ENCODE results near the gene SLC39A9. TPM values are rescaled to one million over a fixed set of nuclear protein-coding genes. Genes with fewer than 3 reads are reported as not detected.

Gene SLC39A9
- total RNA-seq, 1 experiment from 2014 or later, result 80.2 TPM

DNA sequence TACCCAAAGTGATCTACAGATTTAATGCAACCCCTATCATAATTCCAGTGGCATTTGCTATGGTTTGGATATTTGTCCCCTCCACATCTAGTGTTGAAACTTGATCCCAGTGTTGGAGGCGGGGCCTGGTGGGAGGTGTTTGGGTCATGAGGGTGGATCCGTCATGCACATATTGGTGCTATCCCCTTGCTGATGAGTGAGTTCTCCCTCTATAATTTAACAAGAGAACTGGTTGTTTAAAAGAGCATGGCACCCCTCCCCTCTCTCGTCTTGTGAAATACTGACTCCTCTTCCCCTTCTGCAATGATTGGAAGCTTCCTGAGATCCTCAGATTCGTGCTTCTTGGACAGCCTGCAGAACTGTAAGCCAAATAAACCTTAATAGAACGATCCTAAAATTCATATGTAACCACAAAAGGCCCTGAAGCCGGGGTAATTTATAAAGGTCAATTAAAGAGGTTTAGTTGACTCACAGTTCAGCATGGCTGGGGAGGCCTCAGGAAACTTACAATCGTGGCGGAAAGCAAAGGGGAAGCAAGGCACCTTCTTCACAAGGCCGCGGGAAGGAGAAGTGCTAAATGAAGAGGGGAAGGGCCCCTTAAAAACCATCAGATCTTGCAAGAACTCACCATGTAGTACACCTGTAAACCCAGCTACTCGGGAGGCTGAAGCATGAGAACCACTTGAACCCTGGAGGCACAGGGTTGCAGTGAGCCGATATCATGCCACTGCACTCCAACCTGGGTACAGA lies 41.2 kb downstream of the SLC39A9 start:
- H3K9ac ChIP-seq (ENCODE audit: low read length), result no peak overlapping the region
- H3K9me3 ChIP-seq (ENCODE audit: control insufficient read depth in 1 of 2, insufficient read depth in 1 of 2, low read depth in 1 of 2, low read length in 2 of 2), result no peaks in the 10 kb centered on the region
- ChIA-PET POLR2A (no interaction called here), CTCF (interaction anchor here (1.5 kb wide), 1 partner anchor 20 kb away, joined by 3 read pairs; no protein-coding TSS in a partner anchor), RAD21 (ENCODE audit: low non-redundant PET in 1 of 2, low total read pairs in 2 of 2, uncharacterized antibody in 2 of 2, unreplicated experiment in 2 of 2) (no interaction called here)
- BruUV-seq (replicated peaks), result no TSS peak
- peaks cover 0 to 5% of the 10 kb centered on the region in 2 experiments; a peak in 1 of 4 replicates for H3K36me3 ChIP-seq (ENCODE audit: control insufficient read depth in 1 of 2, insufficient read depth in 2 of 2, low read length in 2 of 2)
- no peak overlapping the region for H3K4me2 ChIP-seq (ENCODE audit: low read length)
- no peak for DNase-seq (ENCODE audit: low read depth, low spot score)
- H3K27me3 ChIP-seq (ENCODE audit: insufficient read depth, low read length), result no peaks in the 10 kb centered on the region
- intact Hi-C loops (cut with micrococcal nuclease), result no loop called here
- peaks cover 0 to 6% of the 10 kb centered on the region in 2 experiments; a peak in 2 of 4 replicates for H3K4me1 ChIP-seq (ENCODE audit: control insufficient read depth in 1 of 2, insufficient read depth in 2 of 2, low read length in 2 of 2)
- H3K79me2 ChIP-seq (ENCODE audit: insufficient read depth, low read length), result peaks cover 56% of the 10 kb centered on the region
- no peaks in the 10 kb centered on the region for H3K9me2 ChIP-seq (ENCODE audit: insufficient read depth)
- 0 out of 2 replicates have a peak, but pooled peaks cover 8% of the 10 kb centered on the region for H4K20me1 ChIP-seq (ENCODE audit: insufficient read depth)
- no peak; the same call in 1 of the 2 replicates for ATAC-seq
- H3K4me3 ChIP-seq (replicated peaks in 1 of 2; ENCODE audit: low read depth in 1 of 2, low read length in 2 of 2), result no peak overlapping the region
- no peak overlapping the region for H3K27ac ChIP-seq (ENCODE audit: low read depth, low read length)
- no peak overlapping the region for H2AFZ ChIP-seq (ENCODE audit: low read depth, low read length, poor library complexity, severe bottlenecking)
- TF ChIP-seq JUND (IDR thresholded peaks at IDR 0.05), result no peak
- TF ChIP-seq ZFX (IDR thresholded peaks at IDR 0.05), result no peak
- TF ChIP-seq POLR2A (IDR thresholded peaks at IDR 0.05; ENCODE audit: borderline replicate concordance, extremely low read depth, insufficient read depth, insufficient read length), result no peak
- TF ChIP-seq, protein P1, sequence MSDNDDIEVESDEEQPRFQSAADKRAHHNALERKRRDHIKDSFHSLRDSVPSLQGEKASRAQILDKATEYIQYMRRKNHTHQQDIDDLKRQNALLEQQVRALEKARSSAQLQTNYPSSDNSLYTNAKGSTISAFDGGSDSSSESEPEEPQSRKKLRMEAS (IDR thresholded peaks at IDR 0.05), result no peak
- no peak for TF ChIP-seq FOSL1 (IDR thresholded peaks at IDR 0.05; ENCODE audit: low read depth)
- TF ChIP-seq, protein P2, sequence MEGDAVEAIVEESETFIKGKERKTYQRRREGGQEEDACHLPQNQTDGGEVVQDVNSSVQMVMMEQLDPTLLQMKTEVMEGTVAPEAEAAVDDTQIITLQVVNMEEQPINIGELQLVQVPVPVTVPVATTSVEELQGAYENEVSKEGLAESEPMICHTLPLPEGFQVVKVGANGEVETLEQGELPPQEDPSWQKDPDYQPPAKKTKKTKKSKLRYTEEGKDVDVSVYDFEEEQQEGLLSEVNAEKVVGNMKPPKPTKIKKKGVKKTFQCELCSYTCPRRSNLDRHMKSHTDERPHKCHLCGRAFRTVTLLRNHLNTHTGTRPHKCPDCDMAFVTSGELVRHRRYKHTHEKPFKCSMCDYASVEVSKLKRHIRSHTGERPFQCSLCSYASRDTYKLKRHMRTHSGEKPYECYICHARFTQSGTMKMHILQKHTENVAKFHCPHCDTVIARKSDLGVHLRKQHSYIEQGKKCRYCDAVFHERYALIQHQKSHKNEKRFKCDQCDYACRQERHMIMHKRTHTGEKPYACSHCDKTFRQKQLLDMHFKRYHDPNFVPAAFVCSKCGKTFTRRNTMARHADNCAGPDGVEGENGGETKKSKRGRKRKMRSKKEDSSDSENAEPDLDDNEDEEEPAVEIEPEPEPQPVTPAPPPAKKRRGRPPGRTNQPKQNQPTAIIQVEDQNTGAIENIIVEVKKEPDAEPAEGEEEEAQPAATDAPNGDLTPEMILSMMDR (IDR thresholded peaks at IDR 0.05 in 2 of 3, conservative IDR thresholded peaks at IDR 0.05 in 1 of 3; ENCODE audit: borderline replicate concordance in 1 of 3, insufficient read depth in 1 of 3, low read depth in 2 of 3, low read length in 2 of 3), result no peak
- no peak for TF ChIP-seq EGR1 (IDR thresholded peaks at IDR 0.05; ENCODE audit: low read depth)
- TF ChIP-seq TCF7L2 (IDR thresholded peaks at IDR 0.05; ENCODE audit: borderline replicate concordance, extremely low read depth, insufficient read depth, insufficient read length), result no peak
- no peak for TF ChIP-seq ZNF274 (IDR thresholded peaks at IDR 0.05; ENCODE audit: low read depth, low read length)
- TF ChIP-seq, protein P3, sequence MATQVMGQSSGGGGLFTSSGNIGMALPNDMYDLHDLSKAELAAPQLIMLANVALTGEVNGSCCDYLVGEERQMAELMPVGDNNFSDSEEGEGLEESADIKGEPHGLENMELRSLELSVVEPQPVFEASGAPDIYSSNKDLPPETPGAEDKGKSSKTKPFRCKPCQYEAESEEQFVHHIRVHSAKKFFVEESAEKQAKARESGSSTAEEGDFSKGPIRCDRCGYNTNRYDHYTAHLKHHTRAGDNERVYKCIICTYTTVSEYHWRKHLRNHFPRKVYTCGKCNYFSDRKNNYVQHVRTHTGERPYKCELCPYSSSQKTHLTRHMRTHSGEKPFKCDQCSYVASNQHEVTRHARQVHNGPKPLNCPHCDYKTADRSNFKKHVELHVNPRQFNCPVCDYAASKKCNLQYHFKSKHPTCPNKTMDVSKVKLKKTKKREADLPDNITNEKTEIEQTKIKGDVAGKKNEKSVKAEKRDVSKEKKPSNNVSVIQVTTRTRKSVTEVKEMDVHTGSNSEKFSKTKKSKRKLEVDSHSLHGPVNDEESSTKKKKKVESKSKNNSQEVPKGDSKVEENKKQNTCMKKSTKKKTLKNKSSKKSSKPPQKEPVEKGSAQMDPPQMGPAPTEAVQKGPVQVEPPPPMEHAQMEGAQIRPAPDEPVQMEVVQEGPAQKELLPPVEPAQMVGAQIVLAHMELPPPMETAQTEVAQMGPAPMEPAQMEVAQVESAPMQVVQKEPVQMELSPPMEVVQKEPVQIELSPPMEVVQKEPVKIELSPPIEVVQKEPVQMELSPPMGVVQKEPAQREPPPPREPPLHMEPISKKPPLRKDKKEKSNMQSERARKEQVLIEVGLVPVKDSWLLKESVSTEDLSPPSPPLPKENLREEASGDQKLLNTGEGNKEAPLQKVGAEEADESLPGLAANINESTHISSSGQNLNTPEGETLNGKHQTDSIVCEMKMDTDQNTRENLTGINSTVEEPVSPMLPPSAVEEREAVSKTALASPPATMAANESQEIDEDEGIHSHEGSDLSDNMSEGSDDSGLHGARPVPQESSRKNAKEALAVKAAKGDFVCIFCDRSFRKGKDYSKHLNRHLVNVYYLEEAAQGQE (IDR thresholded peaks at IDR 0.05; ENCODE audit: low read depth), result no peak
- no peak for TF ChIP-seq YY1 (IDR thresholded peaks at IDR 0.05; ENCODE audit: extremely low read depth, insufficient replicate concordance, low read depth, low read length)
- TF ChIP-seq, protein P4, sequence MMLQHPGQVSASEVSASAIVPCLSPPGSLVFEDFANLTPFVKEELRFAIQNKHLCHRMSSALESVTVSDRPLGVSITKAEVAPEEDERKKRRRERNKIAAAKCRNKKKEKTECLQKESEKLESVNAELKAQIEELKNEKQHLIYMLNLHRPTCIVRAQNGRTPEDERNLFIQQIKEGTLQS (IDR thresholded peaks at IDR 0.05), result no peak
- TF ChIP-seq, protein P5, sequence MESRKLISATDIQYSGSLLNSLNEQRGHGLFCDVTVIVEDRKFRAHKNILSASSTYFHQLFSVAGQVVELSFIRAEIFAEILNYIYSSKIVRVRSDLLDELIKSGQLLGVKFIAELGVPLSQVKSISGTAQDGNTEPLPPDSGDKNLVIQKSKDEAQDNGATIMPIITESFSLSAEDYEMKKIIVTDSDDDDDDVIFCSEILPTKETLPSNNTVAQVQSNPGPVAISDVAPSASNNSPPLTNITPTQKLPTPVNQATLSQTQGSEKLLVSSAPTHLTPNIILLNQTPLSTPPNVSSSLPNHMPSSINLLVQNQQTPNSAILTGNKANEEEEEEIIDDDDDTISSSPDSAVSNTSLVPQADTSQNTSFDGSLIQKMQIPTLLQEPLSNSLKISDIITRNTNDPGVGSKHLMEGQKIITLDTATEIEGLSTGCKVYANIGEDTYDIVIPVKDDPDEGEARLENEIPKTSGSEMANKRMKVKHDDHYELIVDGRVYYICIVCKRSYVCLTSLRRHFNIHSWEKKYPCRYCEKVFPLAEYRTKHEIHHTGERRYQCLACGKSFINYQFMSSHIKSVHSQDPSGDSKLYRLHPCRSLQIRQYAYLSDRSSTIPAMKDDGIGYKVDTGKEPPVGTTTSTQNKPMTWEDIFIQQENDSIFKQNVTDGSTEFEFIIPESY (IDR thresholded peaks at IDR 0.05; ENCODE audit: extremely low read depth, insufficient replicate concordance, low read length), result no peak
